NCI-H748 treated with DMSO at 0.1 percent for 48 hours (cell line): ENCODE data around the gene WDR33.

Experiments
- DNase-seq: peaks from one replicate; lab custom pipeline; 2025; lab: John Stamatoyannopoulos, UW

Gene WDR33

GRCh38 chr2:127672341-127673224, 138.4 kb downstream of the WDR33 start:
- no peak for DNase-seq

DNA sequence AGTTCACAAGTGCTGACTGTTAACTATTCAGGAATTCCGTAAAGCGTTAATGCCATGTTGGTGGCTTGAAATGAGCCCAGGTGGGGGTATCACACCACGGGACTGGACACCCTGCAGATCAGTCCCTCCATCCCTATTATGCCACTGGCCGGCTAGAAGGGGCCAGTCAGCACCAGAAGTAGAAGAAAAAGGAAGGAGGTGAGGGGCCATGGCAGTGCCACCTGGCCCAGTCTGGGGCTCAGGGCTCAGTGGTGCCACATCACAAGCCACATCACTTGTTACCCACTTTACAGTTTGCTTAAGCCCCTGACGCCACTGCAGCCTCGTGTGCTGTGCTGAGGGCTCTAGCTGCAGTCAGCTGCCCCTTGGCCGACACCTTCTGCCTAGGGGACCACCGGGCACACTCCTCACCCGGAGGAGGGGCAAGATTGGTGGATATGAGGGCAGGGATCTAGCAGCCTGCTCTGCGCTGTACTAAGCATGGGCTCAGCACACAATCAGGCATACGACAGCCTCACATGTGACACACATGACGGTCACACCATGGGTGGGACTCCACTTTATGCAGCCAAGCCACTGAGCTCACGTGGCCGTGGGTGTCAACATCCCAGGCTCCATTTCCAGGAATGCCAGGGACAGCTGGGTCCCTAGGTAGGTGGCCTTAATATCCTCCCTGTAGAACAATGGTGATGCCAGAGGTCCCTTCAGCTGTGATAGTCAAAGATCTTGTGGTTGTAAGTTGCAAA, 139.2 kb downstream of the WDR33 start:
- DNase-seq, result no peak

GRCh38 chr2:127670957-127671290, 140.0 kb downstream of the WDR33 start:
- no peak for DNase-seq

- no peak for DNase-seq
Measured at GRCh38 chr2:127670055-127670956, 140.7 kb downstream of the WDR33 start.

GRCh38 chr2:127669056-127669455, 141.9 kb downstream of the WDR33 start:
- DNase-seq, result no peak

DNA sequence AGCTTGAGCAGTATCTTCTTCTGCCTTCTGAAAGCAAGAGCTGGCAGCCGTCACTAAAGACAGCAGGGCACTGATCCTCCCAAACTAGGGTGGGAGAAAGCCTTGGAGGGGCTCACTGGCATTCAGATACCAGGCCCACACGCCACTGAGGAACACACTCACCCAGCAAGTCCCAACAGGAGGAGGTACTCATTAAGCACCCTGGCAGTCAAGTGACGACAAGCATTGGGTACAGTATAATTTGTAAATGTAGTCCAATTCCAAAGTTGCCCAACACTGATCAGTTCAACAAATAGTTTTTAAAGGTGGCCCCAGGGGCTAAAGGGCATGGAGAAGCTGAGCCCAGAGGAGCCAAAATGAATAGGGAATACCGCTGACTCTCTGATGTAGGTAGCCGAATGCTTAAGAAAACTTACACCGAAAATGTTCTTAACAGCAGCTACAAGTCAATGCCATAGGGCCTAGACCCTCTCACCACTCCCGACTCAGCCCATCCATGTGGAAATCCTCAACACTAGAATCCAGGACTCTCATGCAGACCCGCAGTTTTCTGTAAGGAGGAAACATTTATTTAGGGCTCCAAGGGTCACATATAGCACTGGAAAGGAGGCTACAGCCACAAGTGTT, 145.6 kb downstream of the WDR33 start:
- no peak for DNase-seq

DNA sequence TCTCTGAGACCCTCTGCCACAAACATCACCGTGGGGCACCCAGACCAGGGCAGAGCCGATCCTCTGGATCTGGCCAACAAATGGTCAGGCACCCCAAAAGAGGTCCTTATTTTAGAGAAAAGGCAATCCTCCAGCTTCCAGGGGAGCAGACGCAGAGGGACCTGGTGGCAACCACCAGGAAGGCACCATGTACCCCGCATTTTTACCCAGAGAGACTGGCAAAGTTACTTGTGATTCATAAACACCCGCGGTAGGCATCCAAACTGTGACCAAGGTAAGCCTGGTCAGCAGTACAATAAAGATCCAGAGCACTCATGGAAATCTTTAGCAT, 146.1 kb downstream of the WDR33 start:
- no peak for DNase-seq

- no peak for DNase-seq
Measured at GRCh38 chr2:127664065-127664894, 146.7 kb downstream of the WDR33 start.

GRCh38 chr2:127663566-127664064, 147.4 kb downstream of the WDR33 start:
- DNase-seq, result no peak

DNA sequence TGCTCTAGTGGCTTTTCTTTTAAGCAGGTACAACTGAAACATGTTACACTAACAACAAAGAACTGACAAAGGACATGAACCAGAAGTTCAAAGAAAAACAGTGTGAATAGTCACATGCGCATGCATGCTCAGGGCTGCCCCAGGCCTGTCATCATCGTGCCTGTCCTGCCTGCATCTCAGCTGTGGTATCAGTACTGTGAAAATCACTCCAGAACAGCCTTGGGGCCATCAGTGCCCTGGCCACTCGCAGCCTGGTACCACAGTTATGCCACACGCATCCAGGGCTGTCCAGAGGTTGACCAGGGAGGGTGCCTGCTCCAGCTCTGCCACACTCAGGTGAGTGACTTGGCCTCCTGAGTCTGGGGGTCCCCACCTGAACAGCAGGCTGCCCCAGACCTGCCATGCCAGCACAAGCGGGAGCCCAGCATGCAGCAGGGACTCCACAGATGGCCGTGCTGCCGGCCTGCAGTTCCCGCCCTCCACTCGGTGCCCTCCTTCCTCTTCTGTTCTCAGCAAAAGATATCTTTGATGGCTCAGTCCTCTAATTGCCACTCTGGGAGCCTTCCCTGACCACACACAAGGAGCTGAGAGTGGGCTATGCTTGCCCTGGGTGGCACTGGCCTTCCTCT, 147.9 kb downstream of the WDR33 start:
- no peak for DNase-seq

GRCh38 chr2:127661949-127662510, 148.9 kb downstream of the WDR33 start:
- no peak for DNase-seq

GRCh38 chr2:127661072-127661649, 149.8 kb downstream of the WDR33 start:
- no peak for DNase-seq

DNA sequence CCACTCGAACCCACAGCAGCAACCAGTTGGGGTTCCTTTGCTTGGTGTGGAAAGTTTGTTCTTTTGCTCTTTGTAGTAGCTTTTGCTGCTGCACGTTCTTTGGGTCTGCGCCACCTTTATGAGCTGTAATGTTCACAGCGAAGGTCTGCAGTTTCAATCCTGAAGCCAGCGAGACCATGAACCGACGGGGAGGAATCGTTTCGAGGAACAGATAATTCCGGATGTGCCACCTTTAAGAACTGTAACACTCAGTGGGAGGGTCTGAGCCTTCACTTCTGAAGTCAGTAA, 150.7 kb downstream of the WDR33 start:
- no peak for DNase-seq

DNA sequence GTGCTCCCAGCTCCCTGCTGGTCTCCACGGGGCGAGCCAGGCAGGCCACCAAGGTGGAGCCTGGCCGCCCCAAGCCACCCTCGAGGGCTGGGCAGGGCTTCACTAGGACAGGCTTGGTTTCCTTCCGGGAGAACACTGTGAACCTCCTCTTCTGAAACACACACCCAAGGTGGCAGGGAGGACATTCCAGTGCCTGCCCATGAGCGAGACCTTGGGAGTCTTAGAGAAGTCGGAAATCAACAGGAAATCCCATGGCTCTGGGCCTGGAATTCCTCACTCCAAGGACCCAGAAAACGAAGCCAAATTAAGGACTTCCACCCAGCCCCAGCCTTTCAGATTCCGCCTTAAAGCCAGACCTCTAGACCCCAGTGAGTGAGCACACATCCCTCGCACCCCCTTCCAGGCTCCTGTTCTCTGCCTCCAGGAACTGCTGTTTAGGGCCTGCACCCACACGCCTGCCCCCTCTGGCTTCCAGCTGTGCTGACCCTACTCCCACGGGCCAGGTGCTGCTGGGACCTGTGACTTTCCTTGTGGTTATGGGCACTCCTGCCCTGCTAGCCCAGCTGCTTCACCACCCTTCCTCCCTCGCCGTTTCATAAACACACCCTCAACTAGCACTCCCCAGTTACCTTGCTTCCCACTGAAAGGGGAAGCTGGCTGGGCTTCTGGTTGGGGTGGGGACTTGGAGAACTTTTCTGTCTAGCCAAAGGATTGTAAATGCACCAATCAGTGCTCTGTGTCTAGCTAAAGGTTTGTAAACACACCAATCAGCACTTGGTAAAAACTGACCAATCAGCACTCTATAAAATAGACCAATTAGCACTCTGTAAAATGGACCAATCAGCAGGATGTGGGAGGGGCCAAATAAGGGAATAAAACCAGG, 151.3 kb downstream of the WDR33 start:
- no peak for DNase-seq

DNA sequence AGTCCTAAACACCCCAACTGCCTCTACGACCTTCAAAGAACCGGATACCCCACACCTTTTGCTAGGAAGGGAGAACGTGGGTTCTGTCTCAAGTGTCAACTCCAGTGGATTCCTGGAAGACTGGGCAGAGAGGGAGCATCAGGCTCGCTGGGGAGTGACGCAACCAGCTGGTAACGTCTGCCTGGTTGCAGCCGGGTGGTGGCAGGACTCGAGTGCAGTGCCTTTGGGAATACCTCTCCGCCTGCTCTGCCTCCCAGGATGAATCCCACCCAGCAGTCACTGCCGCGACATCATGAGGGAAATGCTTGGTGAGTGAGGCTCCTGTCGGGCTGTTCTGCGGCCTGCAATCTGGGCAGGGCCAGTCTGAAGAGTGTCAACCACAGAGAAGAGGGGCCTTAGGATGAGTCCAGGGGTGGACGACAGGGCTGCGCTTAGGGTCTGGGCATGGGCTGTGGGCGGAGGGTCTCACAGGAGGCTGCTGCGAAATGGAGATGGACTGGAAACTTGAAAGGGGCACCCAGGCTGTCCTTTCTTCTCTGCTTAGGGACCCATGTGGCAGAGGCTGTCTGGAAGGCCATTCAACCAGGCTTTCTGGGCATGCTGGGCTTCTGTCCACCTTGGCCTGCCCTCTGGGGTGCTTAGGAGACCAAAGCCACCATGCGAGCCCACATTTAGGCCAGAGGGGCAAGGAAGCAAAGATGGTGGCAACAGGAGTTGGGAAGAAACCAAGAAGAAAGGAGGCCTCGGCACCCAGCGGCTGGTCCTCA, 152.1 kb downstream of the WDR33 start:
- DNase-seq, result no peak

DNA sequence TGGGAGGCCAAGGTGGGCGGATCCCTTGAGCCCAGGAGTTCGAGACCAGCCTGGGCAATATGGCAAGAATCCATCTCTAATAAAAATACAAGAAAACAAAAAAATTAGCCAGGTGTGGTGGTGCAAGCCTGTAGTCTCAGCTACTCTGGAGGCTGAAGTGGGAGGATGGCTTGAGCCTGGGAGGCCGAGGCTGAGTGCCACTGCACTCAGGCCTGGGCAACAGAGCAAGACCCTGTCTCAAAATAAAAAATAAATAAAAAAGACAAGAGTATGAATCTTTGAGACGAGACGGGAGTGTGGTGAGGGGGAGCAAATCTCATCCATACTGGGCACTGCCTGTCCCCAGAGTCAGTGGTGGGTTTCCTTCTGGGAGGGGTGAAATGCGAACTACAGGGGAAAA, 152.8 kb downstream of the WDR33 start:
- DNase-seq, result no peak

DNA sequence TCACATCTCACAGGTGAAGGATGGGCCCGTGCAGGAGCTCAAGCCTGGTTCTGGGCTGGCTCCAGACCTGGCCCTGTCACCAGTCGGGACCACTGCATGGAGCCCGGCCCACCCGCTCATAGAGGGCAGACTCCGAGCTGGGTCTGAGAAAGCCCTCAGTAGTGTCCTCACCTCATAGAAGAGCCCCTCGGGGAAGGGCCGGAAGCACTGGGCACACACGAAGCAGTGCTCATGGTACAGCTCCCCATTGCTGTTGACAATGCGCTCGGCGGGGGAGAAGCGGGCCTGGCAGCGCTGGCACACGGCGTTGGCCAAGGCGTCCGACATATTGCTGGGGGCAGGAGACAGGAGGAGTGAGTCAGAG, 153.8 kb downstream of the WDR33 start:
- DNase-seq, result no peak

DNA sequence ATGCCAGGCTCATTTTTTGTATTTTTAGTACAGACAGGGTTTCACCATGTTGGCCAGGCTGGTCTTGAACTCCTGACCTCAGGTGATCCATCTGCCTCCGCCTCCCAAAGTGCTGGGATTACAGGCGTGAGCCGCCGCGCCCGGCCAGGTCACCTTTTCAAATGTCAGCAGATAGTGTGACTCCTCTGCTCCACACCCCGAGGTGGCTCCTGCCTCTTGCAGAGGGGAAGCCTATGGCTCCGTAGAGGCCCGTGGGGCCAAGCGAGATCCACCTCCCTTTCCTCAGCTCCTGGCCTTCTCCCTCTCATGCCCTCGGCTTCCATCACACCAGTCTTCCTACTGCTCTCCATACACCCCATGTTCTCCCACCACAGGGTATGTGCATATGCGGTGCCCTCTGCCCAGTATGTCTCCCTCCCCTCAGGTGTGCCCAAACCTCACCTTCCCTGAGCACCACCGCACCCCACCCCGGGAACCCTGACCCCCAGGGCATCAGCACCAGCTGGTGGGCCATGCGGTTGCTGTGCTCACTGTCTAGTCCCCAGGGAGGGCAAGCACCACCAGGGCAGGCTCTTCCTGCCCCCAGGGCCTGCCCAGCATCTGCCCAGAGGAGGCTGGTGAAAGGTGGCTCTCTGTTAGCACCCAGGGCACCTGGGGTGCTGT, 154.3 kb downstream of the WDR33 start:
- DNase-seq, result no peak
